ENCODE measurements around the gene SLC7A6OS.

Gene SLC7A6OS
- 30.1 to 65.7 reads per million in 2 experiments for total RNA-seq

DNA sequence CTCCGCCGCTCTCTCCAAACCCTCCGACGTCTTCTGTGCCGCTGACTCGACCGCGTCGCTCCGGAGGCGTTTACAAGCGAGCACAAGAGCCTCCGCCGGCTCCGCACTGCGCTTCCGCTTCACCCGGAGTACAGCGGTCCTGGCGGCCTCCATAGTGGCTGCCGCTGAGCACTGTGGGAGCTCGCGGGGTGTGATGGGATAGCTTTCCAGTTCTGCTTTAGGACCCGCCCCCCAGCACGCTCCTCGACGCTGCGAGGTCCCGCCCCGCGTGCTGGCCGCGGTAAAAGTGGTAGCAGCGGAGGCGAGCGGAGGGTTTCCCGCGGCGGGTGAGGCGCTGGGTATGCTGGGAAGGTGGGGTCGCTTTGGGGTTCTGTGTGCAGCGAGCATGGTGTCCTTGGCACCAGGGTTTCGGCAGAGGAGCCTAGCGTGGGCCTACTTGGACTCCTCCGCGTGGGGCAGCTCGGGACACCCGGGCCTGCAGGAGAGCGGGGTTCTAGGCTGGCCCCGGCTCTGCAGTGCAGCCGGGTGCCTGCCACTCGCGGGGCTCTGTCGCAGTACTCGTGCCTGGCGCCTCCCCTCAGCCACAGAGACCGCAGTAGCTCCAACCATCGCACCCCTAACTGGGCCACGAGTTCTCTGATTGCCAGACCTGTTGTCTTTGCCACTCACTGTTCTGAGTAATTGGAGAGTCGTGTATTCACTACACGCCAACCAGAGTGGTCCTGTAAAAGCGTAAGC, at the start of gene SLC7A6OS, which contains the start of gene PRMT7:
Gene SLC7A6OS (minus strand): TSS at position 173 of the 738 bp plus-strand sequence. CDS start 20 bp downstream, at position 153.
Gene PRMT7 (plus strand): TSS at position 246 of the 738 bp plus-strand sequence. CDS start 4,961 bp downstream, outside the sequence.
- peak; percentile 89 for DNase-seq (ENCODE audit: low read depth)

DNA sequence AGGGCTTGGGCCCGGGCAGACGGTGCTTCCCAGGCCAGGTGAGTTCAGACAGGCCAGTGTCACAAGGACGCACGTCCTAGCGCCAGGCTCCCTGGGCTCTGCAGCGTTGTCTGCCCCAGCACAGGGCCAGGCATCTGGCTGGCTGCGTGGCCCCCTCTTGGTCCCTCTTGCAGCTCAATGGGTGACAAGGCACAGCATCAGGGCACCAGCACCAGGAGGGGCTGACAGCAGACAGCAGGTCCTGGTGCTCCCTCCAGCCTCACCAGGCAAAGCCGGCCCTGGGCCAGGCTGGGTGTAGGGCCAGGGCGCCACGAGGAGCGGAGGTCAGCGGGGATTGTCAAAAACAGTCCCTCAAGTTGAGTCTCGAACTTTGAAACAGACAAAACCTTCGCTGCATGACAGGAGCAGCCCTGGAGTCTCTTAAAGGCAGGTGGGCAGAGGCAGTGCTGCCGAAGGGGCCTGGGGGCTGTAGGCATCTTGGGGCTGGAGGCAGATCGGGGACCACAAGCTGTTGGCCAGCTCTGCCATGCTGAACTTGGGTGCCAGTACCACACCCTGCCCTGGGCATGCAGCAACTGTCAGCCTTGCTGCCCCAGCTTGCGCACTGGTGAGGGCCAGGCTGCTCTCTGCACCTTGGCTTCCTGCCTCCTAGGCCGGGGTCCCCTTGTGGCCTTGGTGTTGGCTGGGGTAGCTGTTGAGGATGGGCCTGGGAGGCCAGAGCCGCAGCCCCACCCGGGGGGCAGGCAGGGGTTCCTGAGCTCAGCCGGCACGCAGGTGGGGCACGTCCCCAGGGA, 48.8 kb upstream of the SLC7A6OS start:
- no peak for DNase-seq (ENCODE audit: low read depth)

DNA sequence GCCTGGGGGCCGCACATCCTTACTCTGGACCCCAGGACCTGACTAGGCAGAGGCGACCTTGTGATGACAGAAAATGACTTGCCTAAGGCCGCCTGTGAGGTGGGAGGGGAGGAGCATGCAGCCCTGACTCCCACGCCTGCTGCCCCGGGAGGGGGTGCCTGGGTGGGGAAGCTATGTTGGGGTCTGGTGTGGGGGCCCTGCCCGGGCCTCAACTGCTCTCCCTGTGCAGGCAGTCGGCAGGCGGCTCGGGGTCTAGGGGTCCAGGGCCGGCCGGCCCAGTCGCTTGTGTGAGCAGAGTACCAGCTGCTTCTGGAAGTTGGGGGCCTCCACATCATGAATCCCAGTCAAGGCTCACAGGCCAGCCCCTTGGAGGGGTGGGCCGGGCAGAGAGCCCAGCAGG, 48.2 kb upstream of the SLC7A6OS start:
- no peak for DNase-seq (ENCODE audit: low read depth)

GRCh38 chr16:68357923-68358322, 47.2 kb upstream of the SLC7A6OS start:
- no peak for DNase-seq (ENCODE audit: low read depth)

GRCh38 chr16:68357521-68357922, 46.8 kb upstream of the SLC7A6OS start:
- no peak for DNase-seq (ENCODE audit: low read depth)

DNA sequence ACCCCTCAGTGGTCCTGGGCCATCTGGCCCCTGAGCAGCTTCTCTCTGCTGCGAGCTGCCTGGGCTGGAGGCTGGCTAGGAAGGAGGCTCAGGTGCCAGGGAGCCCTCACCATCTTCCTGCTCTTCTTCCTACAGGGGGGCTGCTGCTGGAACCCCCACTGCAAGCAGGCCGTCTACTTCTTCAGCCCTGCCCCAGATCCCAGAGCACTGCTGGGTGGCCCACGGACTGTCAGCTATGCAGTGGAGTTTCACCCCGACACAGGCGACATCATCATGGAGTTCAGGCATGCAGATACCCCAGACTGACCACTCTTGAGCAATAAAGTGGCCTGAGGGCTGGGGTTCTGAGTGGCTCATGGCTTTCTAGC, 46.2 kb upstream of the SLC7A6OS start:
- DNase-seq (ENCODE audit: low read depth) = no peak

- peak; percentile 41 for DNase-seq (ENCODE audit: low read depth)
Measured at GRCh38 chr16:68356249-68356918, 45.6 kb upstream of the SLC7A6OS start.

DNA sequence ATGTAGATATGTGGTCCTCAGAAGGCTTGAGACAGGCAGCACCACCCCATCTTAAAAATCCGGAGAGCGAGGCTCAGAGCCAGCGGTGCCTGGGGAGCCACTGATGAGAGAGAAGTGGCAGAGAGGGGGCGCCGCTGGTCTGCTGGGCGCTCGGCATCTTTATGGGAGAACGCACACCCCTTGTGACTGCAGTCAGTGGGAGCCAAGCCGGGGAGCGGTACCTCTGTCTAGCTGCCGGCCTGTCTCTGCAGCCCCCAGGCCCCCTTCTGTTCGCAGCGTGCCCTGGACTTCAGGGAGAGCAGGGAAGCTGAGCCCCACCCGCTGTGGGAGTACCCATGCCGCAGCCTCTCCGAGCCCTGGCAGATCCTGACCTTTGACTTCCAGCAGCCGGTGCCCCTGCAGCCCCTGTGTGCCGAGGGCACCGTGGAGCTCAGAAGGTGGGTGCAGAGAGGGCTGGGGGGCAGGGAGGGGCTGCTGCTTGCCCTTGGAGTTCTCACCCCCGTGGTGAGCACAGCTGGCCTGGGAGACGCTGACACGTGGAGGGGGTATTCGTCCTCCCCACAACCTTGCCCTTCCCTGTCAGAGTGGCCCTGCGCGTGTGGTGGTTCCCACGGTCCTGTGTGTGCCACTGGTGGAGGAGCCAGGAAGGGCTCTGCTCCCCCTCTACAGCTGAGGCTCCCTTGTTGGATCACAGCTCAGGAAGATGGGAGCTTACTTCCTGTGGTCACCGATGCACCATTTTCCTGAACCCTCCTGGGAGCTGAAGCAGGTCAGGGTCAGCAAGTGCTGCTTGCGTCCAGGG, 44.9 kb upstream of the SLC7A6OS start:
- DNase-seq (ENCODE audit: low read depth) = no peak

DNA sequence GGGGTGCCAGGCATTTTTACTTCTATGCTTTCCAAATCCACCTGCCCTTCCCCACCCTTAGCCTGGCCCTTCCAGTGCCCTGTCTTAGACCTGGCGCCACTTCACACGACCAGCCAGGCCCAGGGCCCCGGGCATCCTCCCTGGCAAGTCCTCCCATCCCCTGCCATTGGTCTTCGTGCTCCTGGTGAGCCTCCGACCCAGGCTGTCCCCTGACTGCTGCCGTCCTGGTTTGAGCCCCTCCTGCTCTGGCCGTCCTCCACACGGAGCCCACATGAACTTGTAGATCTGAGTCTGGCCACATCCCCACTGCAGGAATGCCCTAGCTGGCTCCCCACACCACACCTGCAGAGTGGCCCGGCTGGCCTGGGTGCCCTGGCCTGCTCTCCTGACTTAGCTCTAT, 44.1 kb upstream of the SLC7A6OS start:
- no peak for DNase-seq (ENCODE audit: low read depth)

GRCh38 chr16:68353366-68353765, 42.6 kb upstream of the SLC7A6OS start:
- DNase-seq (ENCODE audit: low read depth) = no peak

DNA sequence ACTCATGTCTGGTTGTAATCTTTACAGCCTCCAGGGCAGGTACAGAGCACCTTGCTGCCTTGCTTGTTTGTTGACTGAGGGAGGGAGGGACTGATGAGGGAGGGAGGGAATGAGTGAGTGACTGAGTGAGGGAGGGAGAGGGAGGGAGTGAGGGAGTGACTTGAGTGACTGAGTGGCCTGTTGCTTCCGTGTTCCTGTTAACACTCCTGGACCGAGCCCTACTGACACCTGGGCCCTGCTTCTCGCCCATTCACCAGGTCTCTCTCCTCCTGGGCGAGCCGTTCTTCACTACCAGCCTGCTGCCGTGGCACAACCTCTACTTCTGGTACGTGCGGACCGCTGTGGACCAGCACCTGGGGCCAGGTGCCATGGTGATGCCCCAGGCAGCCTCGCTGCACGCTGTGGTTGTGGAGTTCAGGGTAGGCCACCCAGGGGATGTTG, 41.3 kb upstream of the SLC7A6OS start:
- no peak for DNase-seq (ENCODE audit: low read depth)

GRCh38 chr16:68351463-68351862, 40.7 kb upstream of the SLC7A6OS start:
- no peak for DNase-seq (ENCODE audit: low read depth)

DNA sequence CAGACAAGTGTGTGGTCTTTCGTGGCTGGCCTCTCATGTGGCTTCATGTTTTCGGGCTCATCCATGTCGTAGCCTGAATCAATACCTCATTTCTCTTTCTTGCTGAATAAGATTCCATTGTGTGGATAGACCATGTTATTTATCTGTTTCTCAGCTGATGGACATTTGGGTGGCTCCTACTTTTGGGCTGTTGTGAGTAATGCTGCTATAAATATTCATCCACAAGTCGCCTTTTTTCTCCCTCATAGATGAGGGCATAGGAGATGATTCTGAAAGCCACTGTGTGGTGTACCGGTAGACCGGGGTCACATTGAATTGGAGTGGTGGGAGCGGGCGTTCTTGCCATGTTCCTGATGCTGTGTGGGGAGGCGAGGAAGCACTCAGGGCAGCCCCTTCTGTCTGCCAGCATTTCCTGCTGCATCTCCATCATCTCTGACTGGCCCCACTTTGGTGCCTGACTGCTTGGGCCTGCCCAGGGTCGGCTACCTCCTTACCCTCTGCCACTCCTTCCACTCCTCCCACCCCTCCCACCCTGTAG, 40.1 kb upstream of the SLC7A6OS start:
- DNase-seq (ENCODE audit: low read depth) = no peak

GRCh38 chr16:68349838-68350410, 39.2 kb upstream of the SLC7A6OS start:
- DNase-seq (ENCODE audit: low read depth) = no peak

DNA sequence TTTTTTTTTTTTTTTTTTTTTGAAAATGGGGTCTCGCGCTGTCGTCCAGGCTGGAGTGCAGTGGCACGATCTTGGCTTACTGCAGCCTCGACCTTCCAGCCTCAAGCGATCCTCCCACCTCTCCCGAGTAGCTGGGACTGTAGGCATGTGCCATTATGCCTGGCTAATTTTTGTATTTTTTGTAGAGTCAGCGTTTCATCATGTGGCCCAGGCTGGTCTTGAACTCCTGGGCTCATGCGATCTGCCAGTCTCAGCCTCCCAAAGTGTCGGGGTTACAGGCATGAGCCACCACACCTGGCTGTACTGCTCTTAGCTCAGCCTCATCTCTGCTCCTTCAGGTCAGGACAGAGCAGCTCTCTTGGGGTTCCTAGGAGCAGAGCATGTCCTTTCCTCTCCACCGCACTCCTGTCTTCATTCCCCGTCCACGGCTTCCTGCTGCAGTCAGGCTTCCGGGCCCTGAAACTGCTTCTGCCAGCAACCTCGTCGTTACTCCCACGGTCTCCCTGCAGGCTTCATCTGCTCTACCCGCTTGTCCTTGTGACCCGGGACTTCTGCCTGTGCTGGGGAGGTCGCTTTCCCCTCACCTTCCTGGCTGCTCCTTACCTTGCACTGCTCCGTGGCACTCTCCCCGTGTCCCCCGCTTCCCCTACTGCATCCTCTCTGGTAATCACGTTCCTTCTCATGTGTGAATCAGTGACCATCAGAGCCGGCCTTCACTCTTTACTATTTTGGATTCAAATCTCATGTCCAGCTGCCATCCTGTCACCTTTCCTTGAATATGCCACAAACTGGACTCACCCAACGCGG, 38.1 kb upstream of the SLC7A6OS start:
- no peak for DNase-seq (ENCODE audit: low read depth)

- DNase-seq (ENCODE audit: low read depth) = no peak
Measured at GRCh38 chr16:68347605-68348004, 36.9 kb upstream of the SLC7A6OS start.

DNA sequence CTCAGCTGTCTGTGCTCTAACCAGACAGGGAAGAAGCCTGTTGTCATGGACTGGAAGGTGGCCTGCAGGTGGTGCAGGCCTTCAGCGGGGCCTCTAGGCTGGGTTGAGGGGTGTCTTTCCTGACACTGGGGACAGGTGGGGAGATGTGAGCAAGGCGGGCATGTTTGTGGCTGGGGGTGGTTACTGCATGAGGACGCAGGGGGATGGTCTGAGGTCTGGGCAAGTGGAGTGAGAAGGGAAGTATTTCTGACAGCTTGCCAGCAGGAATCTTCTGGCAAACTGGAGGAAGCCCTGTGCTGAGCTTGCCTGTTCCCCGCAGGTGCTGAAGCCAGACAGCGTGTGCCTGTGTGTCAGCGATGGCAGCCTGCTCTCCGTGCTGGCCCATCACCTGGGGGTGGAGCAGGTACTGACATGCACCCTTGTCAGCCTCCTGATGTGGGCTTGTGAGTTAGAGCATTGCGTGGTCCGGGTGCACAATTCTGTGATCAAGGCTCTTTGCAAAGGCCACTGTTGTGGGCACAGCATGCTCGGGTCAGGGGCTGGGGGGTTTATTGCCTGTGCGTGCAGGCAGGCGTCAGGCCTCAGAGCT, 36.2 kb upstream of the SLC7A6OS start:
- DNase-seq (ENCODE audit: low read depth) = no peak

- no peak for DNase-seq (ENCODE audit: low read depth)
Measured at GRCh38 chr16:68345958-68346635, 35.4 kb upstream of the SLC7A6OS start.

GRCh38 chr16:68345351-68345810, 34.6 kb upstream of the SLC7A6OS start:
- DNase-seq (ENCODE audit: low read depth) = no peak

All from T follicular helper cell (primary cell).